Right cardiac atrium (tissue), 5 donors: ENCODE data around the gene TSPOAP1. TPM values are rescaled to one million over a fixed set of nuclear protein-coding genes. Genes with fewer than 3 reads are reported as not detected.
A peak's percentile ranks its signal among the peaks of the same experiment; 100 is the strongest.

ENCODE experiments used
- ATAC-seq, 2 donors: fragments of 200-7000 bp; cut with Tn5 transposase; one replicate each; pipeline versions ENCODE4 v1.8.0 to v1.9.1; 2020; ENCODE audit warnings: moderate library complexity in 2 of 2, mild to moderate bottlenecking in 1 of 2
- DNase-seq, 3 donors: peaks; one replicate each; pipeline ENCODE4 v3.0.0-alpha.2; 2020
- H3K27ac ChIP-seq: one replicate; pipeline ENCODE4 v1.5.1; 2013; ENCODE audit warnings: mild to moderate bottlenecking, low read length, control low read depth, moderate library complexity
- H3K27me3 ChIP-seq: one replicate; pipeline ENCODE4 v1.6.1; 2013; ENCODE audit not compliant: control insufficient read depth, insufficient read depth
- H3K4me1 ChIP-seq: one replicate; pipeline ENCODE4 v1.6.1; 2013; ENCODE audit warnings: low read length; ENCODE audit not compliant: control insufficient read depth, insufficient read depth
- H3K4me3 ChIP-seq: one replicate; pipeline ENCODE4 v1.5.1; 2013; ENCODE audit warnings: low read length, control low read depth
- H3K9me3 ChIP-seq: one replicate; pipeline ENCODE4 v1.6.1; 2013; ENCODE audit warnings: low read length; ENCODE audit not compliant: control insufficient read depth
- WGBS: extraction: QIAGEN DNeasy Blood & Tissue Kit; methylation state at CpG from one replicate; pipeline ENCODE4 v1.1.7; 2013; 5-methylcytosine and 5-hydroxymethylcytosine counted together
- intact Hi-C, 4 donors: fragments of 100-400 bp; cut with DNase I; formaldehyde crosslinking; loops; one replicate each; pipeline versions ENCODE4 v1.11.0 to v1.14.0; 2022 to 2023
- polyA plus RNA-seq: library from polyadenylated mRNA; stranded (reverse); fragments of 200-250 nt; gene quantifications from one replicate; pipeline ENCODE4 v1.2.3, GENCODE V29; 2013
- total RNA-seq, 4 donors: library from RNA; stranded (reverse); fragmentation: NEBNext Ultra II Directional; extraction: Animal tissue kit (Norgen Biotek cat#: 25700); gene quantifications; one replicate each; pipeline ENCODE4 v1.2.1, GENCODE V29; 2021
- donor health status: healthy with polysubstance abuse.
- donor health status: DM: no; HTN: yes; CAD: no.
- donor health status: DM: no; HTN: no; CAD: no.
- donor health status: DM: no; HTN: yes; CAD: no; lungs with severe emphysema.
- donor health status: DM: yes; HTN: yes; CAD: no.

The TSPOAP1 gene
- total and polyA plus RNA-seq, 5 donors, result 7.0 to 21.5 (median 17.2) TPM

DNA sequence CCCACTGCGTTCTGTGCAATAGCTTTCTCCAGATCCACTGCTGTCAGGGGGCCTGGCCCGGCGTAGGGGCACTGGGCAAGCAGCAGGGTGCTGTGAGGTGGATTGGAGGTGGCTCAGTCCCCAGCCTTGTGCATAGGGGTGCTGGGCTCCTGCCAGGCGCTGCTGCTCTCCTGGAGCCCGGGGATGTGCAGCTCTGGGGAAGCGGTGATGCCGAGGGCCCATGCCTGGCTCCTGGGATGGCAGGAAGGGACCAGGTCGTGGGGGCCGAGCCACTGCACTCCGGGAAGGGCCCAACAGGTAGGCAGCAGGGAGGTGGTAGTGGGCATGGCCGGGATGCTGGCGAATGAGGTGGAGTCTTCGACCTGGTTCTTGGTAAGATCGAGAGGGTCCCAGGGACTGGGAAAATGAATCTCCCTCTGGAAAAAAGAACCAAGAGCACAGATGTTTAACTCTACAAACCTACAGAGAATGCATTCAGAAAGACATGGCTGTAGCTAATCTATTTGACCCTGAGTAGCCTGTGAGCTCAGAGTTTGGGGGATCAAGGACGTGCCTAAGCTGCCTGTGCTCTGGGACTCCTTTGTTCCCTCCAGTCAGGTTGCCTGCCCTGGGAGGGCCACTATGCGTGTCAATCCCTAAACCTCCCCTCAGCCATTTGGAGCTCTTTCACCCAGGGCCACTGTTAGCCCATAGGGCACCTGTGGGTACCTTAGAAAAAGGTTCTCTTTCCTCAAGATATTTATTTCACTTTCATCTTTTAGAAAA, 30.0 kb upstream of the TSPOAP1 start:
- DNase-seq (no peak), ATAC-seq (no peak)
- H3K4me1 ChIP-seq, result no peaks in the 10 kb centered on the region
- WGBS, result 85% methylated on average over 16 of the region's 16 CpGs
- intact Hi-C loops, result no loop called here
- no peaks in the 10 kb centered on the region for H3K27me3 ChIP-seq
- no peak overlapping the region for H3K4me3 ChIP-seq
- H3K9me3 ChIP-seq, result no peaks in the 10 kb centered on the region
- no peak overlapping the region for H3K27ac ChIP-seq

DNA sequence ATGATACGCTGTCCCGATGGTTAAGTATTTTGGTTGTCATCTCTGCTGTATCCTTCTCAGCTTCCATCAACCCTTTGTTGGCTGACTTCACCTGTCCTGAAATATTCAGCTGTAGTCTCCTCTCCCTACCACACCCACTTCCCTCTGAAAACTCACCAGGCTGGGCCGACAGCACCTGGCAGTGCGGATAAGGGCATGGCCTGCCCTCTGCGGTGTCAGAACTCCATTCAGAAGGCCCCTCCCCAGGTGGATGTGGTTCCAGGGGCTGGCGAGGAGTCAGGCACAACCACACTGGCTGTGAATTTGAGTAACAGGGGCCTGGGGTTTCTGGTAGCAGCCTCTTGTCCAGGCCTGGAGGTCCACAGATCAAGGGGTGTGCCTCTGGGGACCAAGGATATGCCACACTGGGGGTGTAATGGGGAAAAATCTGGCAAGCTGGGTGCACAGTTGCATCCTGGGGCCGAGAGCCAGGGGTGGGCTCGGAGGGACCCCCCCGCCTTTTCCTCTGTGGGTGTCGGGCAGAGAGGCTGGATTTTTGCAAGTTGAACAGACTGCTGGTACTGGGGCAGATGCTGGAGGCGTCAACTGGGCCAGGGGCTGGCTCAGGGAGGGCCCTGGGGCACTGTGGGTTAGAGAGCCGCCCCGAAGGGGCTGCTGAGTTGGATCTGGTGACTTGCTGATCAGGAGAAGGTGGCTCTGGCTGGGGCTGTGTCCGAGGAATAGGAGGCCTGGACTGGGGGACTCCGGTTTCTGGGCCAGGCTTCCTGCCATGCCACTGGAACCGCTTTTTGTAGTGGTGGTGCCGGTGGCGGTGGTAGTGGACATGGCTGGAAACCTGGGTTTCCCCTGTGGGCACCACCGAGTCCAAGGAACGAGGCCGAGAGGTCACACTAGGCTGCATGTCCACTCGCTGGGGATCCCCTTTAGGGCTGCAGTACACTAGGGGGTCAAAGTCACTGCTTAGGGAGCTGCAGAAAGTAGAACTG, 29.0 kb upstream of the TSPOAP1 start:
- Histone ChIP-seq H3K27me3 (no peaks in the 10 kb centered on the region), H3K9me3 (no peaks in the 10 kb centered on the region), H3K4me1 (no peaks in the 10 kb centered on the region), H3K27ac (no peak overlapping the region), H3K4me3 (no peak overlapping the region)
- intact Hi-C loops, result no loop called here
- WGBS, result 89% methylated on average over 22 of the region's 22 CpGs
- ATAC-seq (no peak), DNase-seq (no peak)

DNA sequence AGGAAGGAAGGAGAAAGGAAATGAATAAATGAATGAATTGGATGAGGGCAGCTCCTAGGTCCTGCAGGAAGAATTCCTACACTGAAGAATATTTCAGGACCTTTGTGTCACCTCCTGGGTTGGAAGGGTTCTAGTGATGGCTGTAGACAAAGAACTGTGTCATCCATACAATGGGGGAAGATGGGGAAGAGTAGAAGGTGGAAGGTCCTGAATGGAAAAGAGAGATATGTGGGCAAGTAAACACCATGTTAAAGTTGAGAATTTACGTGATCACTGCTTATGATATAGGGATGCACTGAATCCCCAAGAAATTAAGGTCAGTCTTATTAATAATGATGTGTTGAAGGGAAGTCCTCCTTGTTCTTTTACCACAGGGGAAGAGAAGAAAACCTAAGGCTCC, 27.6 kb upstream of the TSPOAP1 start:
- intact Hi-C loops, result no loop called here
- no peak for ATAC-seq
- Histone ChIP-seq H3K27ac (no peak overlapping the region), H3K4me1 (no peaks in the 10 kb centered on the region), H3K9me3 (no peaks in the 10 kb centered on the region), H3K27me3 (no peaks in the 10 kb centered on the region), H3K4me3 (no peak overlapping the region)
- 87% methylated on average over 1 of the region's 1 CpG for WGBS
- DNase-seq, result no peak

DNA sequence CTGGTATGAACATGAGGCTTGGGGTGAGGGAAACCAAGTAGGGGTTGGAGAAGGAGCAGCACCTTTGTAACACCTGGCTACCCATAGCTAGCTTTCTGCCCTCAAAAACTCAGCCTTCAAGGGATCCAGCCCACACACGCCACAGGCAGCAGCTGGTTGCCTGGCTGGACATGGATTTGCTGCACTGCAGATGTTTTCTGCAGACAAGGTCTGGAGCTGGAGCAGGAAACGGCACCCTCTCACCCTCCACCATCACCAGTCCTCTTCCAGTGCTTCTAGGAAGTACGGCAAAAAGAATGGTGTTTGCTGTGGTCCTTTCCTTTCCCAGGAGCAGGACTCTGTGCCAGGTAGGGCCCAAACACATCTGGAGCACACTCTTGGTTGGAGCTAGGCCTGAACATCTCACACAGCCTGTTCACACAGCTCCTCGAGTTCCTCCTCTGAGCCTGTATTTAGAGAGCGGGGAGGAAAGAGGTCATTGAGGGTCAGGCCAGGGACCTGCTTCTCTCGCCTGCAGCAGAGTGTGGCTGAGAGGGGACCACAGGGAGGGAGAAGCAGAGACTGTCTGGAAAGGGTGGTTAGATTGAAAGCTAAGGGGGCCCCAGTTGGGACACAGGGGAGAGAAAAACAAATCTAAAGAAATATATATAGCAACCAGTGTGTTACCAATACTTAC, 26.1 kb upstream of the TSPOAP1 start:
- Histone ChIP-seq H3K4me3 (no peak overlapping the region), H3K4me1 (no peaks in the 10 kb centered on the region), H3K27me3 (no peaks in the 10 kb centered on the region), H3K9me3 (no peaks in the 10 kb centered on the region), H3K27ac (no peak overlapping the region)
- WGBS, result 62% methylated on average over 6 of the region's 6 CpGs
- ATAC-seq (no peak), DNase-seq (no peak)
- intact Hi-C loops, result no loop called here

DNA sequence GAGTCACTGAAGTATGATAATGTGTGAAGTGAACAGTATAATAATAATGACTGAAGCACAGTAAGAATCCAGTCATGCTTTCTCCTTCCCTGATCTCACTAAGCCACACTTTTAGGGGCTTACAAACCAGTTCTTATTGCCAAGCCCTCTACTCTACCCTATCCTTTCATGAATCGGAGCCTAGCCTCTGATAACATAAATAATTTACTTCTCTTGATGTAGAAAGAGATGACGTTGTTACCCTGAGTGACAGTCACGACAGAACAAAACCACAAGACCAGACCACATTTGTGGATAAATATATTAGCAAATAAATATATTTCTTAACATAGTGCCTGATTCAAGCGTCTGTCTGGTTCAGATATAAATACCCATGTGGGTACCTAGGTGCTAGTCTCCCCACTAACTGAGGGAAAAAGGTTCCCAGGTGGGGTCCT, 24.8 kb upstream of the TSPOAP1 start:
- Histone ChIP-seq H3K27me3 (no peaks in the 10 kb centered on the region), H3K4me1 (no peaks in the 10 kb centered on the region), H3K4me3 (no peak overlapping the region), H3K27ac (peak overlapping the region; percentile 17), H3K9me3 (no peaks in the 10 kb centered on the region)
- ATAC-seq, result no peak
- DNase-seq, result no peak
- intact Hi-C loops, result no loop called here
- 68% methylated on average over 4 of the region's 4 CpGs for WGBS

DNA sequence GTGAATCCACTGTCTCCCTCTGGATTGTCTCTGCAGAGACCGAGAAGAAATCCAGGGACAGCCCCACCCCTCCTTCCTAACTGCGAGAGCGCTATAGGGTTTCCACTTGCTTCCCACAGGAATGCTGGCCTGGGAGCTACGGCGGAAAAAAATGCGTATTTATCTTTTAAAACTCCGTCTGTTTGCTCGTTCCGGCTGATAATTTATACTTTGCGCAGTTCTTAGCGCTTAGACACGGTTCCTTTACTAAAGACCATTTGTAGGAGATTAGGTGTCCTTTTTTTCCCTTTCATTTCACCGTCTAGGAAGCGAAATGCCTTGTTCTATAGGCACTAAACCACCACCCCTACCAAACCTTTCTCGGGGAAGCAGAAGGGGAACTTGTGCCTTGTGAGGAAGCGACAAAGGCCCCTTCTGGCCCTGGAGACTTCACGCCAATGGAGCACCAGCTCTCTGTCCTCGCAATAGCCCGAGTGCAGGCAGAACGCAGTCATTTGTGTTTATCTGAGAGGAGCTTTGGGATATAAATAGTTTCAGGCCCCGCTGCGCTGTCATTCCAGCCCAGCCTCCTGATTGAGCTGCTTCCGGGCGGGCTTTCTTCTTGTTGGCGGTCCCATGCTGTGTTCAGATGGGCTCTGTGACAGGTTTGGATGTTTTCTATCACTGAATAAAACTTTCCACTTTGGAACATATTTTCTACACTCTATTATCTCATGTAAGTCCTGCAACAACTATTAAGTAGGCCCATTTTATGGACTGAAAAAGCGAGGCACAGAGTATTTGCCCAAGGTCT, 24.2 kb upstream of the TSPOAP1 start:
- Histone ChIP-seq H3K9me3 (no peaks in the 10 kb centered on the region), H3K27ac (peak overlapping the region; percentile 92), H3K4me1 (no peaks in the 10 kb centered on the region), H3K27me3 (no peaks in the 10 kb centered on the region), H3K4me3 (peak overlapping the region; percentile 84)
- ATAC-seq, result peak; percentile 45 to 55
- intact Hi-C loops, result no loop called here
- DNase-seq, result peak in 2 of 3 donors; percentile 66 to 71
- WGBS, result 2% methylated on average over 26 of the region's 26 CpGs

DNA sequence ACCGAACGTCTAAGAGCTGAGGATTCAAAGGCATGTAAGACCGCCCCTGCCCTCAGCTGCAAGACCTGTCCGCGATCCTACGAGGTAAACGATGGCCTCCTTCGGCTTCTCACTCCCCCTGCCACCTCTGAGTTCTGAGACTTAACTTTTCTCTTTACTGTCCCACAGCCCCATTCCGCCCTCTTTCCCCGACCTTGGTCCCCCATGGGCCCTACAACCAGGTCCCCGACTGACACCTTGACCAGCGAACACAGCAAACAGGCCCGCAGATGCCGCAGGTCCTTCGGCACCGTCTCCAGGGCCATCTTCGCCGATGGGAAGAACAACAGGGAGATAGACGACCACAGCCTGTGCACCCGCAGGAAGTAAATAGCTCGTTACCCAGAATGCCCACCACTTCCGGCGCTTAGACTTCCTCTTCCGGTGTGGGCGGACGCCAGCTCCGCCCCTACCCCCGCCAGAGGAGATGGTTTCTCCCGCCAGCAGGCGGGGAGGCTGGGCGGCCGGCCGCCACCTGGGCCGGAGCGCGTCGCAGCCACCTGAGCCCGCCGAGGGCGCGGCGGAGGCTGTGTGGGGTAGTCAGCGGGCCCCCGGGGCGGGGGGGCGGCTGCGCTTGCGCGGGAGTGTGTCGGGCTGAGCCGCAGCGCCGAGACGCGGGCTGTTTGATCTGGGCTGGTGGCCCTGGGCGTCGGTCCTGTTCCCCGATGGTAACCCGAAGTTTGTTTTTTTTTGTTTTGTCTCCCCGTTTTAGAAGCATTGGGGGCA, 23.4 kb upstream of the TSPOAP1 start, which contains the start of gene SUPT4H1:
TSS of gene SUPT4H1 (minus strand) at position 371 of the 765 bp plus-strand sequence. CDS start at position 305, 66 bp downstream.
- no peaks in the 10 kb centered on the region for H3K27me3 ChIP-seq
- DNase-seq (peak; percentile 86 to 95 (median 93)), ATAC-seq (peak; percentile 98)
- H3K27ac ChIP-seq, result peak within 1 kb of the TSS; percentile 92
- peak within 1 kb of the TSS; percentile 84 for H3K4me3 ChIP-seq
- under 1% methylated on average over 60 of the region's 60 CpGs for WGBS
- no peaks in the 10 kb centered on the region for H3K9me3 ChIP-seq
- intact Hi-C loops, result no loop called here
- no peaks in the 10 kb centered on the region for H3K4me1 ChIP-seq

DNA sequence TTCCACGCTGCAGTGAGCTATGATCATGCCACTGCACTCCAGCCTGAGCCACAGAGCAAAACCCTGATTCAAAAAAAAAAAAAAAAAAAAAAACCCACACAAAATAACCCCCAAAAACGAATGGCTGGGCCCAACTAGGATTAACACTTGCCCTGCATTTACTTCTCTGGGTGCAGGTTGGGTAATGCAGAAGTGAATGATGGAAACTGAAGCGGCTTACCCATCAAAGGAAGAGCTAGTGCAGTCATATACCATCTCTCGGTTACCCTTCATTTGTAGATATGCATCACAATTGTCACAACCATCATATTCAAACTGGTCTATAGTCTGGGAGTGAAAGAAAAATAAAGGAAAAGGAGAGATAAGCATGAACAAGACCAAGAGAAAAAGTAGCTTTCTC, 22.6 kb upstream of the TSPOAP1 start:
- Histone ChIP-seq H3K9me3 (no peaks in the 10 kb centered on the region), H3K4me3 (peak overlapping the region; percentile 84), H3K27ac (no peak overlapping the region), H3K4me1 (no peaks in the 10 kb centered on the region), H3K27me3 (no peaks in the 10 kb centered on the region)
- DNase-seq, result no peak
- intact Hi-C loops, result no loop called here
- no peak for ATAC-seq
- WGBS, result 59% methylated on average over 4 of the region's 4 CpGs

DNA sequence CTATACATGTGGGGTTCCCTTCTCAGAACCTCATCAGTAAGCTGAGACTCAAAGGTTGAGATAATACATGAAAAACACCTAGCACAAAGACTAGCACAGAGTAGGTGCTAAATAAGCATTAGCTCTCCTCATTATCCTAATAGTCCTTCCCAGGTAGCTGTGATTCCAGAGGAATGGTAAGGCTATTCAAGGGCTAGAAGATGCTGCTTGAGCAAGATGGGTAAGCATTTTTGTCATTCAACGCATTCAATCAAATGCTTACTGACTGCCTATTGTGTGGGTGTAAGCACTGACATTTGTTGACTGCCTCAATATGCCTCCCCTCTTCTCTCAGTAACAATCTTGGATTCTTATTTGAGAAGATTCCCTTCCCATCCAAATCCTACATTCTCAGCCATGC, 19.4 kb upstream of the TSPOAP1 start:
- H3K4me1 ChIP-seq, result no peaks in the 10 kb centered on the region
- DNase-seq (no peak), ATAC-seq (no peak)
- H3K27ac ChIP-seq, result no peak overlapping the region
- no peaks in the 10 kb centered on the region for H3K9me3 ChIP-seq
- H3K27me3 ChIP-seq, result no peaks in the 10 kb centered on the region
- intact Hi-C loops, result no loop called here
- no peak overlapping the region for H3K4me3 ChIP-seq
- WGBS, result 98% methylated on average over 1 of the region's 1 CpG

DNA sequence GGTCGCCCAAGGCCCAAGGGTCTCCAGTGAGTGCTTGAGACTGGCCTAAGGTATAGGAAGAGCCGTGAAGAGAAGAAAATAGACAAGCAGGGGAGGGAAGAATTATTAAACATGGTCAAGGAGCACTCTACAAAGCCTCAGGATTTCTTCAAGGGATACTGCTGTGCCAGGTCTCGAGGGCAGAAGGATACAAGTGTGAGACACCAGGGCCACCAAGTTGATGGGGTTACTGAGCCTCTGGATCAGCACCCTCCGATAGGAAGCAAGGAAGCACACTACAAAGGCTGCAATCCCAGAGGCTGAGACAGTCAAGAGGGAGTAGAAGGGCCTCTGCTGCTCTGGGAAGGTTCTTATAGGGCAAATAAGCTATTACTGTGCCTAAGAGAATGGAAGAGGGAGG, 16.9 kb upstream of the TSPOAP1 start:
- WGBS, result 92% methylated on average over 4 of the region's 4 CpGs
- H3K4me3 ChIP-seq, result no peak overlapping the region
- no peaks in the 10 kb centered on the region for H3K27me3 ChIP-seq
- DNase-seq (no peak), ATAC-seq (no peak)
- intact Hi-C loops, result no loop called here
- H3K27ac ChIP-seq, result no peak overlapping the region
- no peaks in the 10 kb centered on the region for H3K9me3 ChIP-seq
- no peaks in the 10 kb centered on the region for H3K4me1 ChIP-seq
